ENCODE measurements around the gene SYNPO2. TPM values are rescaled to one million over a fixed set of nuclear protein-coding genes. Genes with fewer than 3 reads are reported as not detected.
A peak's percentile ranks its signal among the peaks of the same experiment; 100 is the strongest.

SYNPO2 gene
- total and polyA plus RNA-seq, 8 donors = 2.8 to 30.7 (median 4.6) TPM

GRCh38 chr4:119031218-119031617 lies 142.6 kb downstream of the SYNPO2 start:
- Histone ChIP-seq H3K27ac (no peak overlapping the region), H3K36me3 (no peaks in the 10 kb centered on the region), H3K9me3 (no peaks in the 10 kb centered on the region), H3K27me3 (no peaks in the 10 kb centered on the region), H3K4me1 (peaks cover 0 to 2% of the 10 kb centered on the region in 2 donors), H3K4me3 (no peak overlapping the region)
- intact Hi-C loops (cut with DNase I) = no loop called here
- no peak for DNase-seq
- no peak for ATAC-seq
- no peak for TF ChIP-seq CTCF (IDR thresholded peaks at IDR 0.05)

GRCh38 chr4:119032921-119033685 lies 144.4 kb downstream of the SYNPO2 start:
- ATAC-seq (no peak), DNase-seq (no peak)
- Histone ChIP-seq H3K36me3 (no peaks in the 10 kb centered on the region), H3K27me3 (no peaks in the 10 kb centered on the region), H3K4me3 (no peak overlapping the region), H3K27ac (no peak overlapping the region), H3K4me1 (peaks cover 0 to 2% of the 10 kb centered on the region in 2 donors), H3K9me3 (no peaks in the 10 kb centered on the region)
- intact Hi-C loops (cut with DNase I) = no loop called here
- TF ChIP-seq CTCF (IDR thresholded peaks at IDR 0.05) = no peak

GRCh38 chr4:119034276-119035008 lies 145.8 kb downstream of the SYNPO2 start:
- peak; percentile 57 for ATAC-seq

GRCh38 chr4:119035951-119036737 lies 147.5 kb downstream of the SYNPO2 start:
- TF ChIP-seq CTCF (IDR thresholded peaks at IDR 0.05) = no peak
- no peaks in the 10 kb centered on the region for H3K9me3 ChIP-seq
- H3K27ac ChIP-seq = no peak overlapping the region
- H3K4me1 ChIP-seq = peaks cover 0 to 14% of the 10 kb centered on the region in 2 donors
- no peak for ATAC-seq
- no peak for DNase-seq
- H3K4me3 ChIP-seq = no peak overlapping the region
- intact Hi-C loops (cut with DNase I) = no loop called here
- no peaks in the 10 kb centered on the region for H3K27me3 ChIP-seq
- no peaks in the 10 kb centered on the region for H3K36me3 ChIP-seq

More at GRCh38 chr4:119034276-119035008, 145.8 kb downstream of the SYNPO2 start:
- Histone ChIP-seq H3K27me3 (no peaks in the 10 kb centered on the region), H3K4me1 (peaks cover 0 to 14% of the 10 kb centered on the region in 2 donors), H3K9me3 (no peaks in the 10 kb centered on the region), H3K27ac (no peak overlapping the region), H3K4me3 (no peak overlapping the region), H3K36me3 (no peaks in the 10 kb centered on the region)
- no peak for TF ChIP-seq CTCF (IDR thresholded peaks at IDR 0.05)
- intact Hi-C loops (cut with DNase I) = no loop called here
- DNase-seq = no peak

Measured in left lung (tissue), 10 donors.